Measurements from ENCODE around the gene UBE3C.

DNA sequence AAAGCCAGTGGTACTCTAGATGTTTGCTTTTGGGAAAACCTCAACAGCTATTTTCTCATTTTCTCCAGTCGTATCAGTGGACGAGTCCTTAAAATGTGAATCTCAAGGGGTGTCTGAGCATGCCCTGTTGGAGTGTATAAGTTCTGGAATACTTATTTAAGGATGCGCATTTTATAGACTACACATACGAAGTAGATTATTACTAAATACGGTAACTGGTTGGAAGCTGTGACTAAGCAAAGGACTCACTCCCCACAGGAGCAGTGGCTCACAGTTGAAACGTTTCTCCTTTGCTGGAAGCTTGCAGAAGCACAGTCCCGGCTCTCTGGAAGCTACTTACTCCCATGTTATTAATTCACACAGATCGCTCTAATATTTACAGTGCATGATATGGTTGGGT lies 107.3 kb downstream of the UBE3C start:
- TF ChIP-seq, protein P1, sequence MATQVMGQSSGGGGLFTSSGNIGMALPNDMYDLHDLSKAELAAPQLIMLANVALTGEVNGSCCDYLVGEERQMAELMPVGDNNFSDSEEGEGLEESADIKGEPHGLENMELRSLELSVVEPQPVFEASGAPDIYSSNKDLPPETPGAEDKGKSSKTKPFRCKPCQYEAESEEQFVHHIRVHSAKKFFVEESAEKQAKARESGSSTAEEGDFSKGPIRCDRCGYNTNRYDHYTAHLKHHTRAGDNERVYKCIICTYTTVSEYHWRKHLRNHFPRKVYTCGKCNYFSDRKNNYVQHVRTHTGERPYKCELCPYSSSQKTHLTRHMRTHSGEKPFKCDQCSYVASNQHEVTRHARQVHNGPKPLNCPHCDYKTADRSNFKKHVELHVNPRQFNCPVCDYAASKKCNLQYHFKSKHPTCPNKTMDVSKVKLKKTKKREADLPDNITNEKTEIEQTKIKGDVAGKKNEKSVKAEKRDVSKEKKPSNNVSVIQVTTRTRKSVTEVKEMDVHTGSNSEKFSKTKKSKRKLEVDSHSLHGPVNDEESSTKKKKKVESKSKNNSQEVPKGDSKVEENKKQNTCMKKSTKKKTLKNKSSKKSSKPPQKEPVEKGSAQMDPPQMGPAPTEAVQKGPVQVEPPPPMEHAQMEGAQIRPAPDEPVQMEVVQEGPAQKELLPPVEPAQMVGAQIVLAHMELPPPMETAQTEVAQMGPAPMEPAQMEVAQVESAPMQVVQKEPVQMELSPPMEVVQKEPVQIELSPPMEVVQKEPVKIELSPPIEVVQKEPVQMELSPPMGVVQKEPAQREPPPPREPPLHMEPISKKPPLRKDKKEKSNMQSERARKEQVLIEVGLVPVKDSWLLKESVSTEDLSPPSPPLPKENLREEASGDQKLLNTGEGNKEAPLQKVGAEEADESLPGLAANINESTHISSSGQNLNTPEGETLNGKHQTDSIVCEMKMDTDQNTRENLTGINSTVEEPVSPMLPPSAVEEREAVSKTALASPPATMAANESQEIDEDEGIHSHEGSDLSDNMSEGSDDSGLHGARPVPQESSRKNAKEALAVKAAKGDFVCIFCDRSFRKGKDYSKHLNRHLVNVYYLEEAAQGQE (IDR thresholded peaks at IDR 0.05; ENCODE audit: insufficient read depth in 1 of 2, low read depth in 2 of 2, low read length in 2 of 2): no peak
- TF ChIP-seq POLR2AphosphoS5 (IDR thresholded peaks at IDR 0.05; ENCODE audit: low read depth, low read length): no peak
- no peak for TF ChIP-seq SIN3A (IDR thresholded peaks at IDR 0.05; ENCODE audit: borderline replicate concordance, insufficient read depth, low read length)
- no peak for TF ChIP-seq TAF1 (IDR thresholded peaks at IDR 0.05; ENCODE audit: borderline replicate concordance, insufficient read depth, low read length)
- TF ChIP-seq FOXP2 (optimal IDR thresholded peaks at IDR 0.05; ENCODE audit: borderline replicate concordance, extremely low read depth, extremely low read length, insufficient read depth): no peak
